ENCODE results near the gene CEBPB.

Gene CEBPB

GRCh38 chr20:50213531-50214106, 23.0 kb downstream of the CEBPB start:
- Histone ChIP-seq H3K27me3 (ENCODE audit: control insufficient read depth in 1 of 2, insufficient read depth in 2 of 2, low read length in 2 of 2) (no peaks in the 10 kb centered on the region), H3K27ac (ENCODE audit: low read depth, low read length) (no peak overlapping the region), H3K4me3 (ENCODE audit: low read depth in 1 of 2, low read length in 2 of 2) (no peak overlapping the region), H3K4me1 (ENCODE audit: control insufficient read depth in 1 of 2, insufficient read depth in 2 of 2, low read length in 2 of 2) (peaks cover 0 to 4% of the 10 kb centered on the region in 2 donors), H3K9me3 (ENCODE audit: control insufficient read depth in 1 of 2, low read length in 2 of 2) (no peaks in the 10 kb centered on the region), H3K9ac (ENCODE audit: low read depth in 1 of 2, low read length in 2 of 2) (no peak overlapping the region), H3K36me3 (ENCODE audit: control insufficient read depth in 1 of 2, insufficient read depth in 2 of 2, low read length in 2 of 2) (no peaks in the 10 kb centered on the region)

GRCh38 chr20:50214226-50215024, 23.8 kb downstream of the CEBPB start:
- Histone ChIP-seq H3K4me3 (ENCODE audit: low read depth in 1 of 2, low read length in 2 of 2) (no peak overlapping the region), H3K27ac (ENCODE audit: low read depth, low read length) (no peak overlapping the region), H3K27me3 (ENCODE audit: control insufficient read depth in 1 of 2, insufficient read depth in 2 of 2, low read length in 2 of 2) (no peaks in the 10 kb centered on the region), H3K9ac (ENCODE audit: low read depth in 1 of 2, low read length in 2 of 2) (no peak overlapping the region), H3K36me3 (ENCODE audit: control insufficient read depth in 1 of 2, insufficient read depth in 2 of 2, low read length in 2 of 2) (no peaks in the 10 kb centered on the region), H3K4me1 (ENCODE audit: control insufficient read depth in 1 of 2, insufficient read depth in 2 of 2, low read length in 2 of 2) (peaks cover 0 to 4% of the 10 kb centered on the region in 2 donors), H3K9me3 (ENCODE audit: control insufficient read depth in 1 of 2, low read length in 2 of 2) (no peaks in the 10 kb centered on the region)

- Histone ChIP-seq H3K4me3 (ENCODE audit: low read depth in 1 of 2, low read length in 2 of 2) (no peak overlapping the region), H3K27ac (ENCODE audit: low read depth, low read length) (no peak overlapping the region), H3K9ac (ENCODE audit: low read depth in 1 of 2, low read length in 2 of 2) (no peak overlapping the region), H3K36me3 (ENCODE audit: control insufficient read depth in 1 of 2, insufficient read depth in 2 of 2, low read length in 2 of 2) (no peaks in the 10 kb centered on the region), H3K4me1 (ENCODE audit: control insufficient read depth in 1 of 2, insufficient read depth in 2 of 2, low read length in 2 of 2) (peaks cover 0 to 4% of the 10 kb centered on the region in 2 donors), H3K27me3 (ENCODE audit: control insufficient read depth in 1 of 2, insufficient read depth in 2 of 2, low read length in 2 of 2) (no peaks in the 10 kb centered on the region), H3K9me3 (ENCODE audit: control insufficient read depth in 1 of 2, low read length in 2 of 2) (no peaks in the 10 kb centered on the region)
Observed at GRCh38 chr20:50215101-50215690, 24.6 kb downstream of the CEBPB start.

- no peaks in the 10 kb centered on the region for H3K27me3 ChIP-seq (ENCODE audit: control insufficient read depth in 1 of 2, insufficient read depth in 2 of 2, low read length in 2 of 2)
- H3K9ac ChIP-seq (ENCODE audit: low read depth in 1 of 2, low read length in 2 of 2) = no peak overlapping the region
- no peak overlapping the region for H3K27ac ChIP-seq (ENCODE audit: low read depth, low read length)
- no peaks in the 10 kb centered on the region for H3K36me3 ChIP-seq (ENCODE audit: control insufficient read depth in 1 of 2, insufficient read depth in 2 of 2, low read length in 2 of 2)
- no peak overlapping the region for H3K4me3 ChIP-seq (ENCODE audit: low read depth in 1 of 2, low read length in 2 of 2)
- H3K9me3 ChIP-seq (ENCODE audit: control insufficient read depth in 1 of 2, low read length in 2 of 2) = no peaks in the 10 kb centered on the region
- H3K4me1 ChIP-seq (ENCODE audit: control insufficient read depth in 1 of 2, insufficient read depth in 2 of 2, low read length in 2 of 2) = peaks cover 0 to 4% of the 10 kb centered on the region in 2 donors
Observed at GRCh38 chr20:50215926-50216325, 25.3 kb downstream of the CEBPB start.

- Histone ChIP-seq H3K9me3 (ENCODE audit: control insufficient read depth in 1 of 2, low read length in 2 of 2) (no peaks in the 10 kb centered on the region), H3K9ac (ENCODE audit: low read depth in 1 of 2, low read length in 2 of 2) (no peak overlapping the region), H3K27ac (ENCODE audit: low read depth, low read length) (no peak overlapping the region), H3K4me1 (ENCODE audit: control insufficient read depth in 1 of 2, insufficient read depth in 2 of 2, low read length in 2 of 2) (peaks cover 0 to 4% of the 10 kb centered on the region in 2 donors), H3K27me3 (ENCODE audit: control insufficient read depth in 1 of 2, insufficient read depth in 2 of 2, low read length in 2 of 2) (no peaks in the 10 kb centered on the region), H3K36me3 (ENCODE audit: control insufficient read depth in 1 of 2, insufficient read depth in 2 of 2, low read length in 2 of 2) (no peaks in the 10 kb centered on the region), H3K4me3 (ENCODE audit: low read depth in 1 of 2, low read length in 2 of 2) (no peak overlapping the region)
Observed at GRCh38 chr20:50216543-50217206, 26.0 kb downstream of the CEBPB start.

GRCh38 chr20:50217207-50217949, 26.7 kb downstream of the CEBPB start:
- Histone ChIP-seq H3K27me3 (ENCODE audit: control insufficient read depth in 1 of 2, insufficient read depth in 2 of 2, low read length in 2 of 2) (no peaks in the 10 kb centered on the region), H3K36me3 (ENCODE audit: control insufficient read depth in 1 of 2, insufficient read depth in 2 of 2, low read length in 2 of 2) (no peaks in the 10 kb centered on the region), H3K4me1 (ENCODE audit: control insufficient read depth in 1 of 2, insufficient read depth in 2 of 2, low read length in 2 of 2) (peaks cover 0 to 4% of the 10 kb centered on the region in 2 donors), H3K9ac (ENCODE audit: low read depth in 1 of 2, low read length in 2 of 2) (no peak overlapping the region), H3K4me3 (ENCODE audit: low read depth in 1 of 2, low read length in 2 of 2) (no peak overlapping the region), H3K9me3 (ENCODE audit: control insufficient read depth in 1 of 2, low read length in 2 of 2) (no peaks in the 10 kb centered on the region), H3K27ac (ENCODE audit: low read depth, low read length) (no peak overlapping the region)

- Histone ChIP-seq H3K4me1 (ENCODE audit: control insufficient read depth in 1 of 2, insufficient read depth in 2 of 2, low read length in 2 of 2) (peaks cover 0 to 4% of the 10 kb centered on the region in 2 donors), H3K4me3 (ENCODE audit: low read depth in 1 of 2, low read length in 2 of 2) (no peak overlapping the region), H3K9ac (ENCODE audit: low read depth in 1 of 2, low read length in 2 of 2) (no peak overlapping the region), H3K9me3 (ENCODE audit: control insufficient read depth in 1 of 2, low read length in 2 of 2) (no peaks in the 10 kb centered on the region), H3K27ac (ENCODE audit: low read depth, low read length) (no peak overlapping the region), H3K36me3 (ENCODE audit: control insufficient read depth in 1 of 2, insufficient read depth in 2 of 2, low read length in 2 of 2) (no peaks in the 10 kb centered on the region), H3K27me3 (ENCODE audit: control insufficient read depth in 1 of 2, insufficient read depth in 2 of 2, low read length in 2 of 2) (no peaks in the 10 kb centered on the region)
Observed at GRCh38 chr20:50218987-50219435, 28.4 kb downstream of the CEBPB start.

GRCh38 chr20:50219600-50219999, 29.0 kb downstream of the CEBPB start:
- peaks cover 0 to 4% of the 10 kb centered on the region in 2 donors for H3K4me1 ChIP-seq (ENCODE audit: control insufficient read depth in 1 of 2, insufficient read depth in 2 of 2, low read length in 2 of 2)
- H3K9me3 ChIP-seq (ENCODE audit: control insufficient read depth in 1 of 2, low read length in 2 of 2) = no peaks in the 10 kb centered on the region
- no peaks in the 10 kb centered on the region for H3K27me3 ChIP-seq (ENCODE audit: control insufficient read depth in 1 of 2, insufficient read depth in 2 of 2, low read length in 2 of 2)
- H3K4me3 ChIP-seq (ENCODE audit: low read depth in 1 of 2, low read length in 2 of 2) = no peak overlapping the region
- H3K27ac ChIP-seq (ENCODE audit: low read depth, low read length) = no peak overlapping the region
- no peak overlapping the region for H3K9ac ChIP-seq (ENCODE audit: low read depth in 1 of 2, low read length in 2 of 2)
- no peaks in the 10 kb centered on the region for H3K36me3 ChIP-seq (ENCODE audit: control insufficient read depth in 1 of 2, insufficient read depth in 2 of 2, low read length in 2 of 2)

- H3K9me3 ChIP-seq (ENCODE audit: control insufficient read depth in 1 of 2, low read length in 2 of 2) = no peaks in the 10 kb centered on the region
- H3K9ac ChIP-seq (ENCODE audit: low read depth in 1 of 2, low read length in 2 of 2) = no peak overlapping the region
- no peaks in the 10 kb centered on the region for H3K36me3 ChIP-seq (ENCODE audit: control insufficient read depth in 1 of 2, insufficient read depth in 2 of 2, low read length in 2 of 2)
- H3K27ac ChIP-seq (ENCODE audit: low read depth, low read length) = no peak overlapping the region
- H3K4me3 ChIP-seq (ENCODE audit: low read depth in 1 of 2, low read length in 2 of 2) = no peak overlapping the region
- no peaks in the 10 kb centered on the region for H3K27me3 ChIP-seq (ENCODE audit: control insufficient read depth in 1 of 2, insufficient read depth in 2 of 2, low read length in 2 of 2)
- peaks cover 0 to 4% of the 10 kb centered on the region in 2 donors for H3K4me1 ChIP-seq (ENCODE audit: control insufficient read depth in 1 of 2, insufficient read depth in 2 of 2, low read length in 2 of 2)
Observed at GRCh38 chr20:50220093-50220893, 29.7 kb downstream of the CEBPB start.

All from duodenal mucosa (tissue), 2 donors.